Osteoblast (primary cell): ENCODE data around the gene PTPRK. TPM values are rescaled to one million over a fixed set of nuclear protein-coding genes. Genes with fewer than 3 reads are reported as not detected.

ENCODE experiments used
- DNase-seq: peaks from one replicate; pipeline ENCODE4 v3.0.0; 2011; ENCODE audit warnings: low spot score, mixed read lengths; ENCODE audit not compliant: insufficient read length; ENCODE audit errors: missing footprints
- H2AFZ ChIP-seq: 2 replicates; pipeline ENCODE4 v1.6.0; 2011; ENCODE audit warnings: mild to moderate bottlenecking, low read length
- H3K27ac ChIP-seq: 2 replicates; pipeline ENCODE4 v1.5.1; 2011; ENCODE audit warnings: mild to moderate bottlenecking, low read depth, low read length, moderate library complexity
- H3K27me3 ChIP-seq: 2 replicates; pipeline ENCODE4 v1.6.0; 2012; ENCODE audit warnings: mild to moderate bottlenecking, control low read depth, inconsistent platforms, low read length, moderate library complexity; ENCODE audit not compliant: insufficient read depth
- H3K36me3 ChIP-seq: 2 replicates; pipeline ENCODE4 v1.5.1; 2011; ENCODE audit warnings: mild to moderate bottlenecking, low read length, control low read depth, moderate library complexity; ENCODE audit not compliant: insufficient read depth
- H3K4me1 ChIP-seq: 2 replicates; pipeline ENCODE4 v1.5.1; 2011; ENCODE audit warnings: mild to moderate bottlenecking, low read length, control low read depth, moderate library complexity; ENCODE audit not compliant: insufficient read depth
- H3K4me2 ChIP-seq: 2 replicates; pipeline ENCODE4 v1.6.0; 2011; ENCODE audit warnings: mild to moderate bottlenecking, low read length; ENCODE audit not compliant: insufficient read depth
- H3K4me3 ChIP-seq: fragments of 200-600 bp; sonication (generic); 3 replicates; pipeline ENCODE4 v1.5.1; 2012; ENCODE audit warnings: mild to moderate bottlenecking, low read length, inconsistent platforms; ENCODE audit not compliant: insufficient read depth
- H3K79me2 ChIP-seq: 2 replicates; pipeline ENCODE4 v1.6.0; 2012; ENCODE audit warnings: mild to moderate bottlenecking, low read length, control low read depth, inconsistent platforms; ENCODE audit not compliant: insufficient read depth
- H3K9me3 ChIP-seq: 2 replicates; pipeline ENCODE4 v1.5.1; 2011; ENCODE audit warnings: low read depth, low read length, control low read depth
- H4K20me1 ChIP-seq: 2 replicates; pipeline ENCODE4 v1.6.0; 2012; ENCODE audit warnings: mild to moderate bottlenecking, low read length, control low read depth; ENCODE audit not compliant: insufficient read depth
- total RNA-seq: library from RNA; depleted of rRNA; stranded (reverse); fragments of >200 nt; gene quantifications from 2 replicates; pipeline ENCODE4 v1.2.3, GENCODE V29; 2012
- TF ChIP-seq, protein P1 (sequence below): IDR thresholded peaks from 2 replicates; pipeline ENCODE4 v1.5.1; 2011; ENCODE audit warnings: mild to moderate bottlenecking, low read depth, low read length, moderate library complexity; ENCODE audit errors: extremely low read depth

The PTPRK gene
- total RNA-seq, 1 donor: 165 TPM

DNA sequence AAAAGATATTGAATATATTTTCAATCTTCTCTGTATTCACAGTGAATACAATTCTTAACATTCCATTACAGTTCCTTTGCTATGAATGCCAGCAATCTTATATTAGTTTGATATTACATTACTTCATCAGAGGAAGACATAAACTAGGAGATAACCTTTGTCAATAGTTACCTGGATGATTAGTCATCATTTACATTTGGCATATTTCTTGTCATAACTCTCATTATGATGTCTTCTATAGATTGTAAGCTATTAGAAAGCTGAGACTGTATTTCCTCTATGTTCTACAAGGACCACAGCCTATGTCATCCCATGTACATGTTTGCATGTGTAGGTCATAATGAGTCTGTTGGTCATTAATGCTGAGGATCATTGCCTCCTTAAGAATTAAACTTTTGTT, 7.8 kb upstream of the PTPRK start:
- Histone ChIP-seq H3K4me1 (no peaks in the 10 kb centered on the region), H3K27me3 (no peaks in the 10 kb centered on the region), H3K79me2 (no peaks in the 10 kb centered on the region), H3K4me2 (no peak overlapping the region), H3K36me3 (no peaks in the 10 kb centered on the region), H3K27ac (no peak overlapping the region), H4K20me1 (no peaks in the 10 kb centered on the region), H3K9me3 (no peaks in the 10 kb centered on the region), H2AFZ (no peak overlapping the region), H3K4me3 (no peak overlapping the region)
- TF ChIP-seq, protein P1, sequence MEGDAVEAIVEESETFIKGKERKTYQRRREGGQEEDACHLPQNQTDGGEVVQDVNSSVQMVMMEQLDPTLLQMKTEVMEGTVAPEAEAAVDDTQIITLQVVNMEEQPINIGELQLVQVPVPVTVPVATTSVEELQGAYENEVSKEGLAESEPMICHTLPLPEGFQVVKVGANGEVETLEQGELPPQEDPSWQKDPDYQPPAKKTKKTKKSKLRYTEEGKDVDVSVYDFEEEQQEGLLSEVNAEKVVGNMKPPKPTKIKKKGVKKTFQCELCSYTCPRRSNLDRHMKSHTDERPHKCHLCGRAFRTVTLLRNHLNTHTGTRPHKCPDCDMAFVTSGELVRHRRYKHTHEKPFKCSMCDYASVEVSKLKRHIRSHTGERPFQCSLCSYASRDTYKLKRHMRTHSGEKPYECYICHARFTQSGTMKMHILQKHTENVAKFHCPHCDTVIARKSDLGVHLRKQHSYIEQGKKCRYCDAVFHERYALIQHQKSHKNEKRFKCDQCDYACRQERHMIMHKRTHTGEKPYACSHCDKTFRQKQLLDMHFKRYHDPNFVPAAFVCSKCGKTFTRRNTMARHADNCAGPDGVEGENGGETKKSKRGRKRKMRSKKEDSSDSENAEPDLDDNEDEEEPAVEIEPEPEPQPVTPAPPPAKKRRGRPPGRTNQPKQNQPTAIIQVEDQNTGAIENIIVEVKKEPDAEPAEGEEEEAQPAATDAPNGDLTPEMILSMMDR: no peak
- no peak for DNase-seq

GRCh38 chr6:128527375-128527774, 7.0 kb upstream of the PTPRK start:
- Histone ChIP-seq H3K36me3 (no peaks in the 10 kb centered on the region), H3K27me3 (no peaks in the 10 kb centered on the region), H3K9me3 (no peaks in the 10 kb centered on the region), H3K4me2 (no peak overlapping the region), H3K79me2 (no peaks in the 10 kb centered on the region), H3K4me1 (no peaks in the 10 kb centered on the region), H4K20me1 (no peaks in the 10 kb centered on the region), H3K4me3 (no peak overlapping the region), H3K27ac (no peak overlapping the region), H2AFZ (no peak overlapping the region)
- TF ChIP-seq, protein P1: no peak
- DNase-seq: no peak

- Histone ChIP-seq H3K79me2 (no peaks in the 10 kb centered on the region), H2AFZ (no peak overlapping the region), H3K4me1 (peaks cover 2% of the 10 kb centered on the region), H4K20me1 (no peaks in the 10 kb centered on the region), H3K27me3 (no peaks in the 10 kb centered on the region), H3K36me3 (no peaks in the 10 kb centered on the region), H3K9me3 (no peaks in the 10 kb centered on the region), H3K27ac (no peak overlapping the region), H3K4me3 (no peak overlapping the region), H3K4me2 (no peak overlapping the region)
- TF ChIP-seq, protein P1: no peak
- DNase-seq: no peak
Observed at GRCh38 chr6:128526152-128526914, 5.9 kb upstream of the PTPRK start.

DNA sequence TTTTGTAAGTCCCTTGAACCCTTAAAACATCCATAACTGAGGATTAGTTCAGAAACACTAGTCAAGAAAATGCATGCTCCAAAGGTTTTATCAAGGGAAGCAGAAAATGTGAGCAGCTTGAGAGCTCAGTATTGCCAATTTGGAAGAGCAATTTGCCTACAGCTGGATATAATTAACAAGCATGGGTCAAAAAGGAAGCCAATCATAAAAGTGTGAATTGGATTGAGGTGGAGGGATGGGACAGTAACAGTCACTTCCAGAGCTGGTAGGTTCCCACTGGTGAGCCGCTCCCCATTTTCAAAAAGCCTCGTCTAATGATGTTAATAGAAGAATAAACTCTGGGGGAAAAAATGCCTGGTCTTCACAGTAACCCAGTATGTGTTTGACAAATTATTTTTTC, 5.0 kb upstream of the PTPRK start:
- no peak overlapping the region for H2AFZ ChIP-seq
- H3K79me2 ChIP-seq: no peaks in the 10 kb centered on the region
- H3K4me3 ChIP-seq: no peak overlapping the region
- no peaks in the 10 kb centered on the region for H3K9me3 ChIP-seq
- H3K4me2 ChIP-seq: no peak overlapping the region
- TF ChIP-seq, protein P1: no peak
- no peak for DNase-seq
- no peak overlapping the region for H3K27ac ChIP-seq
- H3K4me1 ChIP-seq: peaks cover 2% of the 10 kb centered on the region
- no peaks in the 10 kb centered on the region for H4K20me1 ChIP-seq
- H3K36me3 ChIP-seq: no peaks in the 10 kb centered on the region
- no peaks in the 10 kb centered on the region for H3K27me3 ChIP-seq
